ENCODE data around the gene CHST15. TPM values are rescaled to one million over a fixed set of nuclear protein-coding genes. Genes with fewer than 3 reads are reported as not detected.

Gene CHST15
- total and polyA plus RNA-seq, 2 of the 13 experiments (the other 11 are each of a cell fraction or from before 2014, with no cell fraction given), result 1.4 to 94.7 TPM

DNA sequence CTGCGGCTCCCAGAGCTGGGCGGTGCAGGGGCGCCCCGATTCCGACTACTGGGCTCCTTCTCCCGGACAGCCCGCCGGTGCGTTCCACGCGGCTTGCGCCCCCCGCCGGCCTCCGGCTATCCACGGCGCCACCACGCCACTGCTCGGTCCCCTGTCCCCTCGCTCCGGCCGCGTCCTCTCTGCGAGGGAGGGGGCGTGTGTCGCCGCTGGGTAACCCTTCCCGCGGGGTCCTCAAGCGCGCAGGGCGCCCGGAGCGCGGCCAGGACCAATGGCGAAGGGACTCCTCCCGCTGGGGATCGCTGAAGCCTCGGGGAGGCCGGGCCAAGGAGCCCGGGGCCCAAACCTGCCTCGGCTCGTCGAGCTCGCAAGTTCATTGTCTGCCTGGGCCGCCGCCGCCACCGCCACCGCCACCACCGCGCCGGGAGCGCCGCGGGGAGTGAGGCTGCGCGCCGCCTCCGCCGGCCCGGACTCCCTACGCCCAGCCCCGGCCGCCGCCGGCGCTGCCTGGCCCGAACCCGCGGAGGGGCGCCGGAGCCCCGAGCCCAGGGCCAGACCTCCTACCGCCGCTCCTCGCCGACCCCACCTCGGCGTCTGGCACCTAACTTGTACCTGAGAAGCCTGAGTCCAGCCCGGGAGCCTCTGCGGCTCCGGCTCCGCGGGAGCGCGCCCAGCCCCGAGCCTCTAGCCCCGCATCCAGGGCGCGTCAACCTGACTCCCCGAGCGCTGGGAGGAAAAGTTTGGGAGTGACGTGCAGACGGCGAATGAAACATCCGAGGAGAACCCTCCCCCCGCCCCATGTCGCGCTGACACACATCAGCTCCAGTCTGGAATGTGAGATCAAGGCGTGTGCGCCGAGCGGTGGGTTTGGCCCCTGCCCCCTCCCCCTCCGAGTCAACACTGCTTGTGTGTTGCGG is at the start of gene CHST15 (continued):
- TF ChIP-seq CBX2 (IDR thresholded peaks at IDR 0.05; ENCODE audit: low read depth, low read length) (no peak), CBX2 (CRISPR knock-in tag; IDR thresholded peaks at IDR 0.05; ENCODE audit: low read depth) (0 out of 2 replicates have a peak, but pooled peaks have one; percentile 50), SP140L (CRISPR knock-in tag; IDR thresholded peaks at IDR 0.05; ENCODE audit: borderline replicate concordance) (no peak), ZNF562 (CRISPR knock-in tag; IDR thresholded peaks at IDR 0.05; ENCODE audit: borderline replicate concordance) (no peak), TCF12 (IDR thresholded peaks at IDR 0.05) (no peak), TCF12 (CRISPR knock-in tag; IDR thresholded peaks at IDR 0.05) (no peak), SOX6 (IDR thresholded peaks at IDR 0.05) (no peak), SOX6 (CRISPR knock-in tag; IDR thresholded peaks at IDR 0.05) (peak; percentile 22; the same call in 1 of the 2 replicates), PRMT3 (CRISPR knock-in tag; IDR thresholded peaks at IDR 0.05; ENCODE audit: borderline replicate concordance, low read depth) (no peak), HNRNPH1 (optimal IDR thresholded peaks at IDR 0.05; ENCODE audit: low read depth, low read length) (no peak), ZNF292 (CRISPR knock-in tag; IDR thresholded peaks at IDR 0.05; ENCODE audit: borderline replicate concordance, low read depth) (no peak)
- TF ChIP-seq, protein P1, sequence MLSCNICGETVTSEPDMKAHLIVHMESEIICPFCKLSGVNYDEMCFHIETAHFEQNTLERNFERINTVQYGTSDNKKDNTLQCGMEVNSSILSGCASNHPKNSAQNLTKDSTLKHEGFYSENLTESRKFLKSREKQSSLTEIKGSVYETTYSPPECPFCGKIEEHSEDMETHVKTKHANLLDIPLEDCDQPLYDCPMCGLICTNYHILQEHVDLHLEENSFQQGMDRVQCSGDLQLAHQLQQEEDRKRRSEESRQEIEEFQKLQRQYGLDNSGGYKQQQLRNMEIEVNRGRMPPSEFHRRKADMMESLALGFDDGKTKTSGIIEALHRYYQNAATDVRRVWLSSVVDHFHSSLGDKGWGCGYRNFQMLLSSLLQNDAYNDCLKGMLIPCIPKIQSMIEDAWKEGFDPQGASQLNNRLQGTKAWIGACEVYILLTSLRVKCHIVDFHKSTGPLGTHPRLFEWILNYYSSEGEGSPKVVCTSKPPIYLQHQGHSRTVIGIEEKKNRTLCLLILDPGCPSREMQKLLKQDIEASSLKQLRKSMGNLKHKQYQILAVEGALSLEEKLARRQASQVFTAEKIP (CRISPR knock-in tag; IDR thresholded peaks at IDR 0.05; ENCODE audit: borderline replicate concordance), result no peak
- TF ChIP-seq, protein P2, sequence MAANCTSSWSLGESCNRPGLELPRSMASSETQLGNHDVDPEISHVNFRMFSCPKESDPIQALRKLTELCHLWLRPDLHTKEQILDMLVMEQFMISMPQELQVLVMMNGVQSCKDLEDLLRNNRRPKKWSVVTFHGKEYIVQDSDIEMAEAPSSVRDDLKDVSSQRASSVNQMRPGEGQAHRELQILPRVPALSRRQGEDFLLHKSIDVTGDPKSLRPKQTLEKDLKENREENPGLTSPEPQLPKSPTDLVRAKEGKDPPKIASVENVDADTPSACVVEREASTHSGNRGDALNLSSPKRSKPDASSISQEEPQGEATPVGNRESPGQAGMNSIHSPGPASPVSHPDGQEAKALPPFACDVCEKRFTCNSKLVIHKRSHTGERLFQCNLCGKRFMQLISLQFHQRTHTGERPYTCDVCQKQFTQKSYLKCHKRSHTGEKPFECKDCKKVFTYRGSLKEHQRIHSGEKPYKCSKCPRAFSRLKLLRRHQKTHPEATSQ (CRISPR knock-in tag; IDR thresholded peaks at IDR 0.05; ENCODE audit: borderline replicate concordance), result no peak
- TF ChIP-seq, protein P3, sequence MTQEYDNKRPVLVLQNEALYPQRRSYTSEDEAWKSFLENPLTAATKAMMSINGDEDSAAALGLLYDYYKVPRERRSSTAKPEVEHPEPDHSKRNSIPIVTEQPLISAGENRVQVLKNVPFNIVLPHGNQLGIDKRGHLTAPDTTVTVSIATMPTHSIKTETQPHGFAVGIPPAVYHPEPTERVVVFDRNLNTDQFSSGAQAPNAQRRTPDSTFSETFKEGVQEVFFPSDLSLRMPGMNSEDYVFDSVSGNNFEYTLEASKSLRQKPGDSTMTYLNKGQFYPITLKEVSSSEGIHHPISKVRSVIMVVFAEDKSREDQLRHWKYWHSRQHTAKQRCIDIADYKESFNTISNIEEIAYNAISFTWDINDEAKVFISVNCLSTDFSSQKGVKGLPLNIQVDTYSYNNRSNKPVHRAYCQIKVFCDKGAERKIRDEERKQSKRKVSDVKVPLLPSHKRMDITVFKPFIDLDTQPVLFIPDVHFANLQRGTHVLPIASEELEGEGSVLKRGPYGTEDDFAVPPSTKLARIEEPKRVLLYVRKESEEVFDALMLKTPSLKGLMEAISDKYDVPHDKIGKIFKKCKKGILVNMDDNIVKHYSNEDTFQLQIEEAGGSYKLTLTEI (CRISPR knock-in tag; conservative IDR thresholded peaks at IDR 0.05), result no peak
- TF ChIP-seq, protein P4, sequence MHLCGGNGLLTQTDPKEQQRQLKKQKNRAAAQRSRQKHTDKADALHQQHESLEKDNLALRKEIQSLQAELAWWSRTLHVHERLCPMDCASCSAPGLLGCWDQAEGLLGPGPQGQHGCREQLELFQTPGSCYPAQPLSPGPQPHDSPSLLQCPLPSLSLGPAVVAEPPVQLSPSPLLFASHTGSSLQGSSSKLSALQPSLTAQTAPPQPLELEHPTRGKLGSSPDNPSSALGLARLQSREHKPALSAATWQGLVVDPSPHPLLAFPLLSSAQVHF (CRISPR knock-in tag; IDR thresholded peaks at IDR 0.05), result no peak
- TF ChIP-seq, protein P5, sequence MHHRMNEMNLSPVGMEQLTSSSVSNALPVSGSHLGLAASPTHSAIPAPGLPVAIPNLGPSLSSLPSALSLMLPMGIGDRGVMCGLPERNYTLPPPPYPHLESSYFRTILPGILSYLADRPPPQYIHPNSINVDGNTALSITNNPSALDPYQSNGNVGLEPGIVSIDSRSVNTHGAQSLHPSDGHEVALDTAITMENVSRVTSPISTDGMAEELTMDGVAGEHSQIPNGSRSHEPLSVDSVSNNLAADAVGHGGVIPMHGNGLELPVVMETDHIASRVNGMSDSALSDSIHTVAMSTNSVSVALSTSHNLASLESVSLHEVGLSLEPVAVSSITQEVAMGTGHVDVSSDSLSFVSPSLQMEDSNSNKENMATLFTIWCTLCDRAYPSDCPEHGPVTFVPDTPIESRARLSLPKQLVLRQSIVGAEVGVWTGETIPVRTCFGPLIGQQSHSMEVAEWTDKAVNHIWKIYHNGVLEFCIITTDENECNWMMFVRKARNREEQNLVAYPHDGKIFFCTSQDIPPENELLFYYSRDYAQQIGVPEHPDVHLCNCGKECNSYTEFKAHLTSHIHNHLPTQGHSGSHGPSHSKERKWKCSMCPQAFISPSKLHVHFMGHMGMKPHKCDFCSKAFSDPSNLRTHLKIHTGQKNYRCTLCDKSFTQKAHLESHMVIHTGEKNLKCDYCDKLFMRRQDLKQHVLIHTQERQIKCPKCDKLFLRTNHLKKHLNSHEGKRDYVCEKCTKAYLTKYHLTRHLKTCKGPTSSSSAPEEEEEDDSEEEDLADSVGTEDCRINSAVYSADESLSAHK (CRISPR knock-in tag; IDR thresholded peaks at IDR 0.05; ENCODE audit: borderline replicate concordance), result no peak
- TF ChIP-seq, protein P6, sequence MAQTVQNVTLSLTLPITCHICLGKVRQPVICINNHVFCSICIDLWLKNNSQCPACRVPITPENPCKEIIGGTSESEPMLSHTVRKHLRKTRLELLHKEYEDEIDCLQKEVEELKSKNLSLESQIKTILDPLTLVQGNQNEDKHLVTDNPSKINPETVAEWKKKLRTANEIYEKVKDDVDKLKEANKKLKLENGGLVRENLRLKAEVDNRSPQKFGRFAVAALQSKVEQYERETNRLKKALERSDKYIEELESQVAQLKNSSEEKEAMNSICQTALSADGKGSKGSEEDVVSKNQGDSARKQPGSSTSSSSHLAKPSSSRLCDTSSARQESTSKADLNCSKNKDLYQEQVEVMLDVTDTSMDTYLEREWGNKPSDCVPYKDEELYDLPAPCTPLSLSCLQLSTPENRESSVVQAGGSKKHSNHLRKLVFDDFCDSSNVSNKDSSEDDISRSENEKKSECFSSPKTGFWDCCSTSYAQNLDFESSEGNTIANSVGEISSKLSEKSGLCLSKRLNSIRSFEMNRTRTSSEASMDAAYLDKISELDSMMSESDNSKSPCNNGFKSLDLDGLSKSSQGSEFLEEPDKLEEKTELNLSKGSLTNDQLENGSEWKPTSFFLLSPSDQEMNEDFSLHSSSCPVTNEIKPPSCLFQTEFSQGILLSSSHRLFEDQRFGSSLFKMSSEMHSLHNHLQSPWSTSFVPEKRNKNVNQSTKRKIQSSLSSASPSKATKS (CRISPR knock-in tag; IDR thresholded peaks at IDR 0.05), result no peak

All from HepG2 (cell line).